Stimulated activated CD8-positive, alpha-beta memory T cell treated with anti-CD3 and anti-CD28 coated beads, Interleukin-2, amount 100 ng/mL, for 48 hours (primary cell): ENCODE data around the gene NDFIP2.

Source experiments
- DNase-seq, 2 donors: peaks; one replicate each; pipeline ENCODE4 v3.0.0-alpha.2; 2020; ENCODE audit warnings: low read depth in 2 of 2

The NDFIP2 gene, protein sequence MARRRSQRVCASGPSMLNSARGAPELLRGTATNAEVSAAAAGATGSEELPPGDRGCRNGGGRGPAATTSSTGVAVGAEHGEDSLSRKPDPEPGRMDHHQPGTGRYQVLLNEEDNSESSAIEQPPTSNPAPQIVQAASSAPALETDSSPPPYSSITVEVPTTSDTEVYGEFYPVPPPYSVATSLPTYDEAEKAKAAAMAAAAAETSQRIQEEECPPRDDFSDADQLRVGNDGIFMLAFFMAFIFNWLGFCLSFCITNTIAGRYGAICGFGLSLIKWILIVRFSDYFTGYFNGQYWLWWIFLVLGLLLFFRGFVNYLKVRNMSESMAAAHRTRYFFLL

GRCh38 chr13:79480954-79481684 lies at the start of gene NDFIP2:
TSS of gene NDFIP2 (plus strand) at chr13:79481155. CDS start at chr13:79481204, 49 bp downstream.
- DNase-seq: peak; percentile 88 to 89

- DNase-seq: no peak
Measured at GRCh38 chr13:79432086-79432485, 48.9 kb upstream of the NDFIP2 start.

GRCh38 chr13:79432992-79433391 lies 48.0 kb upstream of the NDFIP2 start:
- no peak for DNase-seq

DNA sequence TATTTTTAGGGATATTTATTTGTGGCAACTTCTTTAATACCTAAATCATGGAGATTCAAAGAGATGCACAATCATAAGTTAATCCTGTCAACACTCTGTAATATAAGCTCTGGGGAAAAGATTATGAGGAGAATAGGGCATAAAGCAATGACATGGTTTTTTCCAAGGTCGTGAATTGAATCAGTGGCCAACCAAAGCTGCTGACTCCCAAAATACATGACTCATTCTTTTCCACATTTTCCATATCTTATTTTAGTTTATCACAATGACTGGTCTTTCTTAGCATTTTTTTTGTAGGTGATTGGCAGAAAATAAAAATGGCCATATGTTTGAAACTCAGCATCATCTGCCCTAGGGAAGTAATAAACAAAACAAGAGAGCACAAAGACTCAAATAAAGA lies 46.4 kb upstream of the NDFIP2 start:
- no peak for DNase-seq

DNA sequence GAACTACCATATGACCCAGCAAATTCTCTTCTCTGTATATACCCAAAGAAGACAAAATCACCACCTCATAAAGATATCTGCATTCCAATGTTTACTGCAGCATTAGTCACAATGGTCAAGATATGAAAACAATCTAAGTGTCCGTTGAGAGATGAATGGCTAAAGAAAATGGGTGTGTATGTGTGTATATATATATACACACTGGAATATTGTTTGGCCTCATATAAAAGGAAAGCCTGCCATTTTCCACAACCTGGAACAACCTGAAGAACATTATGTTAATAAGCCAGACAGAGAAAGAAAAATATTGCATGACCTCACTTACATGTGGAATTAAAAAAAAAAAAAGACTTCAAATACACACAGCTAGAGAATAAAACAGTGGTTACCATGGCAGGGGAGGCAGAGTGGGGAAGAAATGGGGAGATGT lies 45.4 kb upstream of the NDFIP2 start:
- DNase-seq: no peak

DNA sequence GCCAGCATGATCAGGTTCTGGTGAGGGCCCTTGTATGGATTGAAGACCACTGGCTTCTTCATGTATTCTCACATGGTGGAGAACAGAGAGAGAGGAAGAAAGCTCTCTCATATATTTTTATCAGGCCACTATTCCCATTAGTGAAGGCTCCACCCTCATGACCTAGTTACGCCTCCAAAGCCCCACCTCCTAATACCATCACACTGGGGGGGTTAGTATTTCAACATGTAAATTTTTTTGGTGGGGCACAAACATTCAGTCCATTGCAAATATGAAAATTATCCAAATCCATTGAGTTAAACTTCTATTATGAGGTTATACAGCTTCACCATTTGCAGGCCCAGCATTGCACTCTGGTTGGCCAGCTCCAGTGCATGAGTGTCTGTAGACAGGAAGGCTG lies 41.7 kb upstream of the NDFIP2 start:
- no peak for DNase-seq

DNA sequence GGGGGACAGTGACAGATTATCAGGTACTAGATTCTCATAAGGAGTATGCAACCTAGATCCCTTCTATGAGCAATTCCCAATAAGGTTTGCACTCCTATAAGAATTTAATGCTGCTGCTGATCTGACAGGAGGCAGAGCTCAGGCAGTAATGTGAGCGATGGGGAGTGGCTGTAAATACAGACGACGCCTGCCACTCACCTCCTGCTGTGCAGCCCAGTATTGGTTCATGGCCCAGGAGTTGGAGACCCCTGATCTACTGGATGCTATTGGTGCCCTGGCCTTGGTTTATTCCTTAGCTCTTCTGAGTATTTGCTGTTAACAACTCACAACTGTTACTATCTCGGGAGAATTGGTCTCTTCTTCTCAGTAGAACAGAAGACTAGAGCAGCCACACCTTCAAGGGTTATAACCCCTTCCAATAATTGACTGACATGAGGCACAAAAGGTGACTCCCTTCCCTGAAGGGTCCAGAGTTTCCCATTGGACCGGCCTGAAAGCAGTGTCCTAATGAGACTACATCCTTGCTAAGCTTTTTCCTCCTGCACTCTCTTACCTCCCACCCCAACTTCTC lies 39.9 kb upstream of the NDFIP2 start:
- DNase-seq: no peak

- DNase-seq: no peak
Measured at GRCh38 chr13:79442221-79442620, 38.7 kb upstream of the NDFIP2 start.

DNA sequence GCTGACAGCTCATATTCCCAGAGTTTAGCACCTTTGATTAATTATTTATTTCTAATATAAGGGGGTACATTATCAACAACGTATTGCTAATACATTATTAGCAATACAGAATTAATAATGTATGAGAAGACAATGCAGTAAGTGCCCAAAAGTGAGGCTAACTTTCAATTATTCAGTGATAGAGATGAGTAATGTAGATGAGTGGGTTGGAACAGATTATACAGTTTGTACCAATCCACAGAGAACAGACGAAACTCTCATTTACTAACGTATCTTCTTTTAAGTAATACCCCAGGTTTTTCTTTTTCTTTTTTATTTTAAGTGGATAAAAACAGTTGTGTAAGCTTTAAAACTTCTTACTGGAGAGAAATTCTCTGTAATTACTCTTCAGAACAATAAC lies 38.2 kb upstream of the NDFIP2 start:
- DNase-seq: no peak

DNA sequence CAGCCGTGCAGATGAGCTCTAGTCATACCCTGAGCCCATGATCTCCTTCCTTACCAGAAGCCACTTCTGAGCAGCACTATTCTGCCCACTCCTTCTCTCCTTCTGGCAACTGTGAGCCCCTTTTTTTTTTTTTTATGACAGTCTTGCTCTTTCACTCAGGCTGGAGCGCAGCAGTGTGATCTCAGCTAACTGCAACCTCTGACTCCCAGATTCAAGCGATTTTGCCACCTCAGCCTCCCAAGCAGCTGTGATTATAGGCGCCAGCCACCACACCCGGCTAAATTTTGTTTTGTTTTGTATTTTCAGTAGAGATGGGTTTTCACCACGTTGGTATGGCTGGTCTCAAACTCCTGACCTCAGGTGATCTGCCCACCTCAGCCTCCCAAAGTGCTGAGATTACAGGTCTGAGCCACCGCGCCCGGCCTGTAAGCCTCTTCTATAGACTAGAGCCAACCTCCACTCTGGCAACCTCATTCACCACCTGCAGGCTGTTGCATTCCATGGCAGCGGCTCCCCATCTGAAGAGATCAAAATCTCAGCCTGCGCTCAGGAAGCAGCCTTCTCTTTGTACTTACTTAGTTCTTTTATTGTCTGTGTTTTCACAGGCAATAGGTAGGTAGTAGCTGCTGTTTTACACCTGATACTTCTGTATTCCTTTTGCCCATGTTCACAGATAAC lies 34.8 kb upstream of the NDFIP2 start:
- DNase-seq: peak in 1 of 2 donors; percentile 20

DNA sequence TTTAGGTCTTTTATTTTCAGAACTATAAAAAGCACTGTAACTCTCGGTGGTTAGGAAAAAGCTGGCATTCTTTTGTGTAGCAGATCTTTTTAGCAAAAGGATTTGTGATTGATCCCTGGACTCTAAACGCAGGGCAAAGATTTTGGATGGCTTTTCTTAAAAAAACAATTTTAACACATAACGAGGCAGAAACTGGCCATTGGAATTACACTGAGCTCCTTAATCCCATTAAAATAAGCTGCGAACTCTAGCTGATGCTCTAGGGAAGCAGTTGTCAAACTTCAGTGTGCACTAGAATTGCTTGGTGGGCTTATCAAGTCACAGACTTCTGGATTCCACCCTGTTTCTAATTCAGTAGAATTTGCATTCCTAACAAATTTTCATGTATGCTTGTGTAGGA lies 33.8 kb upstream of the NDFIP2 start:
- DNase-seq: no peak

- DNase-seq: no peak
Measured at GRCh38 chr13:79447741-79448140, 33.2 kb upstream of the NDFIP2 start.

GRCh38 chr13:79448413-79448812 lies 32.5 kb upstream of the NDFIP2 start:
- no peak for DNase-seq

GRCh38 chr13:79450110-79450509 lies 30.8 kb upstream of the NDFIP2 start:
- DNase-seq: no peak

- peak; percentile 81 to 90 for DNase-seq
Measured at GRCh38 chr13:79451500-79451962, 29.4 kb upstream of the NDFIP2 start.

GRCh38 chr13:79452239-79452913 lies 28.6 kb upstream of the NDFIP2 start:
- DNase-seq: no peak

DNA sequence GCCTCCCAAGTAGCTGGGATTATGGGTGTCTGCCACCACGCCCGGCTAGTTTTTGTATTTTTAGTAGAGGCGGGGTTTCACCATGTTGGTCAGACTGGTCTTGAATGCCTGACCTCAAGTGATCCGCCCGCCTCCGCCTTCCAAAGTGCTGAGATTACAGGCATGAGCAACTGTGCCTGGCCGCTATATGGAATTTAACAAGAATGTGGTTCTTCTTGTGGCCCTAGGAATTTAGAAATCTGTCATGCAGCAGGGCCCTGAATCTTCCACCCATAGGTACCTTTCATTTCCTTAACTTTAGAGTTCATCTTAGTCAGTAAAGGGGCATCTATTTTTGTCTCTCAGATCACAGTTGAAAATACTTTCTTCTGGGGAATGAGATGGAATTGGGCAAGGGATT lies 25.6 kb upstream of the NDFIP2 start:
- no peak for DNase-seq

- no peak for DNase-seq
Measured at GRCh38 chr13:79456051-79456450, 24.9 kb upstream of the NDFIP2 start.

GRCh38 chr13:79456656-79457365 lies 24.1 kb upstream of the NDFIP2 start:
- no peak for DNase-seq

- no peak for DNase-seq
Measured at GRCh38 chr13:79457390-79457789, 23.6 kb upstream of the NDFIP2 start.

DNA sequence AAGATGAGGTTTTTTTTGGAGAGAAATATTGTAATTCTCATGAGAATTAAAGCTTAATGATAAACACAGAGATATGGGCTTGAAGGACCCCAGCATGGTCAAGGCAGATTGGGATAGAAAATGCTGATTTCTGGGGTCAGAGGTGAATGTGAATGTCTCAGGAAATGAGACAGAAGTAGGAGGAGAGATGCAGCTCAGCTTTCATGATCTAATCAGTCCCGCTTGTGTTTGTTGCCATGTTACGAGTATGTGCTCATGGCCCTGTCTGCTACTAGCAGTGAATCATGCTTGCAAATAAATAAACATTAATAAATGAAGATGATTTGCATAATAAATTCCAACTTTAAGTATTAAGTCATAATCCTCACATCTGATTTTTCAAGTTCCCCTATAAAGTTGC lies 23.0 kb upstream of the NDFIP2 start:
- no peak for DNase-seq
